ENCODE results near the gene TAPBPL. TPM values are rescaled to one million over a fixed set of nuclear protein-coding genes. Genes with fewer than 3 reads are reported as not detected.
A peak's percentile ranks its signal among the peaks of the same experiment; 100 is the strongest.
"Not testable (repeated sequence)": the region's sequence is repeated elsewhere in the genome, so short reads cannot be mapped to it uniquely, and the experiment has no call there.

The TAPBPL gene, protein sequence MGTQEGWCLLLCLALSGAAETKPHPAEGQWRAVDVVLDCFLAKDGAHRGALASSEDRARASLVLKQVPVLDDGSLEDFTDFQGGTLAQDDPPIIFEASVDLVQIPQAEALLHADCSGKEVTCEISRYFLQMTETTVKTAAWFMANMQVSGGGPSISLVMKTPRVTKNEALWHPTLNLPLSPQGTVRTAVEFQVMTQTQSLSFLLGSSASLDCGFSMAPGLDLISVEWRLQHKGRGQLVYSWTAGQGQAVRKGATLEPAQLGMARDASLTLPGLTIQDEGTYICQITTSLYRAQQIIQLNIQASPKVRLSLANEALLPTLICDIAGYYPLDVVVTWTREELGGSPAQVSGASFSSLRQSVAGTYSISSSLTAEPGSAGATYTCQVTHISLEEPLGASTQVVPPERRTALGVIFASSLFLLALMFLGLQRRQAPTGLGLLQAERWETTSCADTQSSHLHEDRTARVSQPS
- 13.1 TPM for total RNA-seq
- long read RNA-seq, transcript TAPBPL-201 (7 exons, 1,741 nt), result major isoform, 12 of 22 reads
- long read RNA-seq, partial matches to known transcripts, result 2 of 22 reads
- long read RNA-seq, other reads (novel, unspliced or antisense), result 7 of 22 reads

DNA sequence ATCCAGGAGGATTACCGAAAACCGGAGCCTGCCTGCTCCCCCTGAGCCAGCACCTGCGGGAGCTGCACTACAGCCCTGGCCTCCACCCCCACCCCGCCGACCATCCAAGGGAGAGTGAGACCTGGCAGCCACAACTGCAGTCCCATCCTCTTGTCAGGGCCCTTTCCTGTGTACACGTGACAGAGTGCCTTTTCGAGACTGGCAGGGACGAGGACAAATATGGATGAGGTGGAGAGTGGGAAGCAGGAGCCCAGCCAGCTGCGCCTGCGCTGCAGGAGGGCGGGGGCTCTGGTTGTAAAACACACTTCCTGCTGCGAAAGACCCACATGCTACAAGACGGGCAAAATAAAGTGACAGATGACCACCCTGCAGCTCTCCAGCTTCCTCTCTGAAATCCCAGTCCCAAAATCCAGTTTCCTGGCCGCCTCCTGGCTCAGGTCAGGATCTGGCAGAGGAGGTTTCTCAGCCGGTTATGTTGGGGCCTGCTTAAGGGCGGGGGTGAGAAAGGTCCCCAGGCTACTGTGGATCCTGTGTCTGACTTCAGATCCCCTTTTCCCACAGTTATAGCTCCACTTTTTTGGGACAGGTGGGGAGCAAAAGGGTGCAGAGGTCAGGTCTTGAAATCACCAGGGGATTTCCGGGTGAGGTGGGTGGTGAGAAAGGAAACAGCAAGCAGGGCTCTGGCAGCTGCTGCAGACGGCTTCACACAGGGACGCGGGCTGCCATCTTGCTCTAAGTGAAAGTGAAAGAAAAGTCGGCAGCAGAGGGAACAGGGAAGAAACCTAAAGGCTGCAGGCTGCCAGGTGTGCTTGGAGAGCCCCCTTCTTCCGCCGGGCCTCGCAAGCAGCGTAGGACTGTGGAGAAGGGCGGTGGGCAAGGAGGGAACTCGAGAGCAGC is at the start of gene TAPBPL:
Gene TAPBPL (plus strand): TSS at position 695 of the 897 bp plus-strand sequence. CDS start 207 bp downstream, outside the sequence.
- intact Hi-C loops (cut with micrococcal nuclease), result no loop called here
- ATAC-seq (peak; percentile 95), DNase-seq (peak; percentile 90)

DNA sequence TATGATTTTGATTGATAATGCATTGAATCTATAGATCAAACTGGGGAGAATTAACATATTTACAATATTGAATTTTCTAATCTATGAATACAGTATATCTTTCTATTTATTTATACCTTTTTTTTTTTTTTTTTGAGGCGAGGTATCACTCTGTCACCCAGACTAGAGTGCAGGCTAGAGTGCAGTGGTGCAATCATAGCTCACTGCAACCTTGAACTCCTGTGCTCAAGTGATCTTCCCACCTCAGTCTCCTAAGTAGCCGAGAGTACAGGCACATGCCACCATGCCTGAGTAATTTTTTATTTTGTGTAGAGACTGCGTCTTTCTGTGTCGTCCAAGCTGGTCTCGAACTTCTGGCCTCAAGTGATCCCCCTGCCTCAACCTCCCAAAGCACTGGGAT is 47.5 kb upstream of the TAPBPL start:
- no peak for DNase-seq
- intact Hi-C loops (cut with micrococcal nuclease), result no loop called here
- ATAC-seq, result no peak

DNA sequence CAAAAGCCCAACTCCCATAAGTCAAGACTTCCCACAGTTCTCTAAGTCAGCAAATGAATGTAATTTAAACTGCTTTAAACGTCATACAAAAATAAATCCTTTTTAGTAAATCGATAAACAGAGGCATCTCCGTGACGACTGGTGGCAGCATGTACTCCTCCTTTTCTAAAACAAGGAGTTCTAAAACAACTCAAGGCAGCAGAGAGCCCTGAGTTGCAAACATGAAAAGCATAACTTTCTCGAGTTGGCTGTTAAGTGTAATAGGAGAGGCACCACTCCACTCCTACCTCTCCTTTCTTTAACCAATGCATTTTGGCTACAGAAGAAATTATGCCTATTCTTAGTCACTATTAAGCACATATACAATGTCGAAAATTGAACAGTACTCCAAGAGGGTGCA is 45.9 kb upstream of the TAPBPL start:
- DNase-seq (no peak), ATAC-seq (no peak)
- intact Hi-C loops (cut with micrococcal nuclease), result no loop called here

DNA sequence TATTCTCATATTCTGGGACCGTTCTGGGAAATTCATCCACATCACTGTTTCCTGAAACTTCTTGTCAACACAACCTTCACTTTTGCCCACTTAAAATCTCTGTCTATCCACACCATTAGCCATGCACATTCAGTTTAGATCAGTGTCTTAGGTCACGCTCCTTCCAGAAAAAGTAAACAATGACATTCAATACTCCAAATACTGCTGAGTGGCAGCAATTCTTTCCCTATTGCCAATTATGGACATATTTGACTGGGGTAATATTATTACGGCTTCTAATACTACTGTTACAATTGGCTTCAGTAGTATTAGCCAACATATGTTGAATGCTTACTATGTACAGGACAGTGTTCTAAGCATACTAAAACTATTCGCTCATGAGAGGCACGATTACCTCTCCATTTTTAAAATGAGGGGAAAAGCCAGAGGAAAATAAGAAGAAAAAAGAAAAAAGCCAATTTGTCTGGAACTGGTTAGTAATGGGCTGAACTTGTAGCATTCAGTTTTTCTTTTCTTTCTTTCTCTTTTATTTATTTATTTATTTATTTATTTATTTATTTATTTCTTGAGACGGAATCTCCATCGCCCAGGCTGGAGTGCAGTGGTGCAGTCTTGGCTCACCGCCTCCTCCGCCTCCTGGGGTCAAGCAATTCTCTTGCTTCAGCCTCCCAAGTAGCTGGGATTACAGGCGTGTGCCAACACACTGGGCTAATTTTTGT is 44.4 kb upstream of the TAPBPL start:
- intact Hi-C loops (cut with micrococcal nuclease), result no loop called here
- DNase-seq, result no peak

DNA sequence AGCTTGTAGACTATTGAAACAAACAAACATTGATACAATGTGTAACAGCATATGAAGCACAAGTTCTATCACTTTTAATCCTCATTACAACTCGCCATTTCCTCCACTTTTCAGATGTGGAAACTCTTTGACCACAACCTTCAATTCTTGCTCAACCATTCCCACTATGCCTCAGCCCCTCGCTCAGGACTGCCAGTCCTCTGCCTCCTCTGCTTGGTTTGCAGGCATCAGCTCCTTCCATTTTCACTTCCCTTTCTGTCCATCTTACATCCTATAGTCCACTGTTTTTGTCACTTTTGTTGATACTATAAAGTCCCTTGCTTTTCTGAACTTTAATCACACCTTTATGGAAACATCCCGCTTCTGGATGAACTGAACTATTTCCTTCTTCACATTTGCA is 35.2 kb upstream of the TAPBPL start:
- intact Hi-C loops (cut with micrococcal nuclease), result no loop called here
- no peak for DNase-seq
- peak; percentile 69 for ATAC-seq

More for the DNA sequence above, 44.4 kb upstream of the TAPBPL start:
- ATAC-seq, result no peak

DNA sequence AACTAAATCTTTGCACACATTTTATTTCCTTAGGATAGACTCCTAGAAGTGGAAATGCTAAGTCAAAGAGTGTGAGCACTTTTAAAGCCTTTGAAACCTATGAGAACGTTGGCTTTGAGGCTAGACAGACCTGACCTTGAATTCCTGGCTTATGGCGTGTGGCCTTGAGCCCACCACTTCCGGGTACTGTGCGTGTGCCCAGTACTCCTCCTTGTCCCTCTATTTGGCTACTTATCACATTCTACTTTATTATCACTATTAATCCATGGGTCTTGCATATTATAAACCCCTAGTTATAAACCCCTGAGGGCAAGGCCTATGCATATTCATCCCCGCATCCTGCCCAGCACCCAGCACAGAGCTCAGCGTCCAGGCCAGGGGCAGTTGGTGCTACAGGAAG is 33.0 kb upstream of the TAPBPL start:
- intact Hi-C loops (cut with micrococcal nuclease), result no loop called here
- DNase-seq, result no peak

DNA sequence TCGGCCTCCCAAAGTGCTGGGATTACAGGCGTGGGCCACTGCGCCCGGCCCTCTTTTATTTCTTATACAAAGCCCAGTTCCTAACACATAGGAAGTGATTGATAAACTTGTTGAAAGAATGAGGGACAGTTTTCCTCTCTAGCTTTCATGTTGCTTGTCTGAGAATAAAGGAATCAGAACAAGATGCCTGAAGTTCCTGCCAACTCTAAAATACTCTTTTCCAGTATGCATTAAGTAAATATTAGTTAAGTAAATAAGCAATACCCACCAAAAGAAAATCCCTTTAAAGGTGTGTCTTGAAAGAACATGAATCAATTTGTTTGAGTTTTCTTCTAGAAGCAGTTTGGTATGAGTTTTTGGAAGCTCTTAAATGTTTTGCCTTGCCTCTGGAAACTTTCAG is 31.5 kb upstream of the TAPBPL start:
- DNase-seq (no peak), ATAC-seq (no peak)
- intact Hi-C loops (cut with micrococcal nuclease), result loop anchor here (5.0 kb wide), 1 partner anchor 47 kb away; no protein-coding TSS in a partner anchor

More for the DNA sequence above, 33.0 kb upstream of the TAPBPL start:
- ATAC-seq, result no peak

DNA sequence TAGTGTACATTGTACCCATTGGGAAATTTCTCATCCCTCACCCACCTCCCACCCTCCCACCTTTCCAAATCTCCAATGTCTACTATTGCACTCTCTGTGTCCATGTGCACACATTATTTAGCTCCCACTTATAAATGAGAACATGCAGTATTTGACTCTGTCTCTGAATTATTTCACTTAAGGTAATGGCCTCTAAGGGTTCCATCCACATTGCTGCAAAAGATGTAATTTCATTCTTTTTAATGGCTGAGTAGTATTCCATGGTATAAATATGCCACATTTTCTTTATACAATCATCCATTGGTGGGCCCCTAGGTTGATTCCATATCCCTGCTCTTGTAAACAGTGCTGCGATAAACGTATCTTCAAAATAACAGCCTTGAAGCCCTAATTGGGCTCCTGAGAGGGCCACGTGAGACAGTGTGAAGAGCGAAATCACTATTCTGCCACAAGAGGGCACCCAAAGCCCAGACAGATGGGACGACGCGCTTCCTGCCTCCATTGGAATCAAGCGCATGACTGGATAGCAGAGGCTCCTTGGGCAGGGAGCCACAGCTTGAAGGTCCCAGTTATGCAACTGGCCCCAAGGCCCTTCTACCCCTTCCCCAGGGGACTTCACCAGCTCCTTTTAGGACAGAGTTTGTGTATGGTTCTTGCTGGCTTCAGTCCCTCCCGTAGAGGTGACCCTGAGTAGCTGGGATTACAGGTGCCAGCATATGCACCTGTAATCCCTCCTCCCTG is 28.4 kb upstream of the TAPBPL start:
- ATAC-seq (peak; percentile 99), DNase-seq (peak; percentile 85)
- intact Hi-C loops (cut with micrococcal nuclease), result loop anchor here (5.0 kb wide), 1 partner anchor 44 kb away; no protein-coding TSS in a partner anchor

DNA sequence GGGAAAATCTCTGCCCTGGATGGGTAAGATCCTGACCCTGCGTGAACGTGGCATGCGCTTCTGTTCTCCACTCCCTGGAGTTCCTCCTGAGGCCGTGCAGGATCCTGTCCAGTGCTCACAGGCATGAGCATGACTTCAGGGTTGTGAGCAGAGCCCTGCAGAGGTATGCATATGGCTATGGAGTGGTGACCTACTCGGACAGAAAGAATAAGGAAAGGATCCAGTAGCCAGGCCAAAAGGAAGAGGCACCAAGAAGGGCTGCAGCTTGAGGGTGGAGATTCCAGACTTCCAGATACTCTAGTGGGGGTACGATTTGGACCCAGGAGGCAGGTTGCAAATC is 27.9 kb upstream of the TAPBPL start:
- ATAC-seq (peak; percentile 47), DNase-seq (no peak)
- intact Hi-C loops (cut with micrococcal nuclease), result loop anchor here (5.0 kb wide), 1 partner anchor 43 kb away; no protein-coding TSS in a partner anchor

DNA sequence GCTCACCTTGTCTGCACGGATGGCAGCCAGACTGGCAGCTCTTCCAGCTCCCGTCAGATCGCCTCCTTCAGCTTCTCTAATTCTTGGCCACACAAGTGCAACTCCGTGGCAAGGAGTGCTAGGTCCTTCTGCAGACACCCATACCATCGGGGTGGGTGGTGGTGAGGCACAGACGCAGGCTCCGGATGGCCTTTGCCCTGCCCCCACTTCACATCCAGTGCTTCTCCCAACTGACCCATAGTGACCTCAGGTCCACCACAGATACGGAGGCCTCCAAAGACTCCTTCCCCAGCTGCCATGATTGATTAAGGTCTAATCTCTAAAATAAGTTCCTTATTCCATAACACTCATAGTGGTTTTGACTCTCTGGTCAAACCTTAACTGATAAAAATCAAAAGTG is 27.0 kb upstream of the TAPBPL start:
- intact Hi-C loops (cut with micrococcal nuclease), result loop anchor here (5.0 kb wide), 1 partner anchor 42 kb away; no protein-coding TSS in a partner anchor
- no peak for ATAC-seq
- no peak for DNase-seq

DNA sequence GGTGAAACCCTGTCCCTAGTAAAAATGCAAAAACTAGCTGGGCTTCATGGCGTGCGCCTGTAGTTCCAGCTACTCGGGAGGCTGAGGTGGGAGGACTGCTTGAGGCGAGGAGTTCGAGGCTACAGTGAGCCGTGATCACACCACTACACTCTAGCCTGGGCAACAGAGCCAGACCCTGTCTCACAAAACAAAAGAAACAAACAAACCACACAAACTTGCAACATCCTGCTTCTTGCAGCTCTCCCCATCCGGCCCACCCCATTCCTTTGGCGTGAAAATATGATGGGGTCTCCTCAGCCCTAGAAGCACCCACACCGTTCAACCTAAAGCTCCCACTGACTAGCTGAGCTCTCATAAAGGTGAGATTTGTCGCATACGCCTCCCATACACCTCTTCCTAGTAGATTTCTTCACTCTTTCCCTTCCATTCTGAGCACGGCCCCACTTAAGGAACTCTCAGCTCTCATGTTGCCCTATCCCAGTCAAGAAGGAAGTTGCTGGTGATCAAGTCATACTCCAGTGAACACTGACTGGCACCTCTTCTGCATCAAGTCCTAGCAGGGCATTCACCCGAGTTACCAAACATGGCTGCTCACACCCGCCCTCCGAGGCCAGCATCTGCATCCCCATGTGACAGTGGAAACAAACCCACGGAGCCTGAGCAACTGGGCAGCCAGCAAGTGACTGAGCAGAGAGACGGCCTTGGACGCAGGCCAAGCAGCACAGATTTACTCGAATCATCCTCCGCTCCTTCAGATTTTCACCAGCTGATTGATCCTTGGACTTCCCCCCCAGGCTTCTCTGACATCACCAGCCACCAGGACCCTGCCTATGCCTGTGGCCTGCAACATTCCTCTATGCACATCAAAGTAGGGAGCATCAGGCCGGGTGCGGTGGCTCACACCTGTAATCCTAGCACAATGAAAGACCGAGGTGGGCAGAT is 26.0 kb upstream of the TAPBPL start:
- intact Hi-C loops (cut with micrococcal nuclease), result no loop called here
- peak; percentile 36 for DNase-seq
- ATAC-seq, result no peak

DNA sequence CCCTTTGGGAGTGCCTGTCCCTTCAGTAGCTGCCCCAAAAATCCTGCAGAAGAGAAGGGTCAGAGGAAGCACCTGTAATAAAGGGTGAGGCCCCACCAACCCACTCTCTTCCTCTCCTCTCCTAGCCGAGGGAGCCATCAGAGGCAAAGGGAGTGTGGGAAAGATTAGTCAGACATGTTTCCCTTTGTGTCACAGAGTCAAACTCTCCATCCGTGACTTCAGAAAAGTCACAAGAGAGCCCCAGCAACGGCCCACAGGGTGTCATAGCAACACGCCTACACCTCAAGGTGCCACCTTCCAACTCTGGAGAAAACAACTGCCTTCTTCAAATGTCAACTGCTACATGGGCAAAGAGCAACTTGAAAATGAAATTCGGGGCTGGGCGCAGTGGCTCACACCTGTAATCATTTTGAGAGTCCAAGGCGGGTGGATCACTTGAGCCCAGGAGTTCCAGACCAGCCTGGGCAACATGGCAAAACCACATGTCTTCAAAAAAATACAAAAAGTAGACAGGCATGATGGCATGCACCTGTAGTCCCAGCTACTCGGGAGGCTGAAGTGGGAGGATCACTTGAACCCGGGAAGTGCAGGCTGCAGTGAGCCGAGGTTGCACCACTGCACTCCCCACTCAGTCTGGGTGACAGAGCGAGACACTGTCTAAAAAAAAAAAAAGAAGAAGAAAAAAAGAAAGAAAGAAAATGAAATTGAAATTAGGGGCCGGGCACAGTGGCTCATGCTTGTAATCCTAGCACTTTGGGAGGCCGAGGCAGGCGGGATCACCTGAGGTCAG is 24.8 kb upstream of the TAPBPL start:
- DNase-seq (no peak), ATAC-seq (no peak)
- intact Hi-C loops (cut with micrococcal nuclease), result no loop called here

DNA sequence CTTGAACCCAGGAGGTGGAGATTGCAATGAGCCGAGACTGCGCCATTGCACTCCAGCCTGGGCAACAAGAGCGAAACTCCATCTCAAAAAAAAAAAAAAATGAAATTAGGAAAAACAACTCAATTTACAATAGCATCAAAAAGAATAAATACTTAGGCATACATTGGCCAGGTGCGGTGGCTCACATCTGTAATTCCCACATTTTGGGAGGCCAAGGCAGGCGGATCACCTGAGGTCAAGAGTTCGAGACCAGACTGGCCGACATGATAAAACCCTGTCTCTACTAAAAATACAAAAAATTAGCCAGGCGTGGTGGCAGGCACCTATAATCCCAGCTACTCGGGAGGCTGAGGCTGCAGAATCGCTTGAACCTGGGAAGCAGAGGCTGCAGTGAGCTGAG is 24.0 kb upstream of the TAPBPL start:
- ATAC-seq; intact Hi-C loops (cut with micrococcal nuclease); DNase-seq: not testable (repeated sequence)

DNA sequence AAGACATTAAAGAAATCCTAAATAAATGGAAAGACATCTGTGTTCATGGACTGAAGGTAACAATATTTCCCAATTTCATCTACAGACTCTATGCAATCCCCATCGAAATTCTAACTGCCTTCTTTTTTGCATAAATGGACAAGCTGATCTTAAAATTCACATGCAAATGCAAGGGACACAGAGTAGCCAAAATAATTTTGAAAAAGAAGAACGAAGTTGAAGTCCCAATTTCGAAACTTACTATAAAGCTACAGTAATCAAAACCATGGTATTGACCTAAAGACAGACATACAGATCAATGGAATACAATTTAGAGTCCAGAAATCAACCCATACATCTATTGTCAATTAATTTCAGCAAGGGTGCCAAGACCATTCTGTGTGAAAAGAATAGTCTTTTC is 23.5 kb upstream of the TAPBPL start:
- DNase-seq, result no peak
- no peak for ATAC-seq
- intact Hi-C loops (cut with micrococcal nuclease), result no loop called here

DNA sequence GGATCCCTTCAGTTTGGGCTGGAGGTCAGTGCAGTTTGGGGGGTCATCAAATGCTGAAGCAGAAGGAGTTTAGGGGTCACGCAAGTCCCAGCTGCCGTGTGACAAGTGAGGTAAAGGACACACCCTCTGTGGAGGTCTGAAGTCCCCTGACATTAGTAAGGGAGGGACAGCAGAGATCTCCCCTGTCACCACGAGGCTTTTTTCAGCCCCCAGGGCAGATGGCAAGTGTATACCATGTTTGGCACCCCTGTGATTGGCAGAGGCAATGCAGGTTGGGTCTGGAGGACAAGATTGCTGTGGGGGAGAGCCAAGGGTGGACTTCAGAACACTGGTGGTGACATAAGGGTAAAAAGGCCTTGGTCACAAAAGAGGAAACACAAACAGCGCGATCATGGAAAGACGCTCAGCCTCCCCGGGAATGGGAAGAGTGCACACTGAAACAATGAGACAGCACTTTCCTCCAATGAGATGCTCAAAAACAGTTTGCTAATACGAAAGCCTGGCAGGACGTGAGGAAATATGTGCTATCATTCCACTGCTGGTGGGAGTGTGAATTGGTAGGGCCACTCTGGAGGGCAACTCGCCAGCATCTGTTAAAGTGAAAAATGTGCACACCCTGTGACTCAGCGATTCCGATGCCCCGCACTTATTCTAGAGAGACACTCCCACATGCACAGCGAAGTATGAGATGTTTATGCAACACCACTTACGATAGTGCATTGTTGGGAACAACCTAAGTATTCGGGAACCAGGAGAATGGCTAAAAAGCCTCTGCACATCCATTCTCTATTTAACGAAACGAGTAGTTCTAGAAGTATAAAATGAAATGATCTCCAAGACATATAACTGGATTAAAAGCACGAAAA is 21.5 kb upstream of the TAPBPL start:
- ATAC-seq, result peak; percentile 86
- intact Hi-C loops (cut with micrococcal nuclease), result no loop called here
- peak; percentile 73 for DNase-seq

DNA sequence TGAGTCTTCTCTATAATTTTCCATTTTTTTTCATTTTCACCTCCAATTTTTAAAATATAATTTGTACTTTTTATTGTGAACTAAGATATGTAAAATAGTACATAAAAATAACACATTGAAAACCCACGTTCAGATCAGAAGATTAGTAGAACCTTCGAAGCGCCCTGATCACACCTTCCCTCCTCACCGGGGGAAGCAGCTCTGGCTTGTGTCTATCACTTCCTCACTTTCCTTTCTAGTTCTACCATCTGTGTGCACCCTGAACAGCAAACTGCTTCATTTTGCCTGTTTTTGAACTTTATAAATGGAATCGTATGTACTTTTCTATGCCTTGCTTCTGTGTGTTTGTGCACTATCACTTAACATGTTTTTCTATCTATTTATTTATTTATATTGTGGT is 18.9 kb upstream of the TAPBPL start:
- DNase-seq, result no peak
- ATAC-seq, result no peak
- intact Hi-C loops (cut with micrococcal nuclease), result no loop called here
